Measurements from ENCODE around the gene FUT8. TPM values are rescaled to one million over a fixed set of nuclear protein-coding genes. Genes with fewer than 3 reads are reported as not detected.

FUT8 gene
- total RNA-seq, 1 donor from 2014 or later: 7.8 TPM

- intact Hi-C loops (cut with micrococcal nuclease): no loop called here
- no peak for TF ChIP-seq CTCF (IDR thresholded peaks at IDR 0.05; ENCODE audit: borderline replicate concordance)
- peaks cover 5% of the 10 kb centered on the region for H3K36me3 ChIP-seq
- no peak for DNase-seq
- H3K27ac ChIP-seq (replicated peaks): no peak overlapping the region
- no peaks in the 10 kb centered on the region for H3K27me3 ChIP-seq (ENCODE audit: low read depth)
- no peaks in the 10 kb centered on the region for H3K9me3 ChIP-seq (replicated peaks)
- no peak overlapping the region for H3K4me3 ChIP-seq
- H3K4me1 ChIP-seq: no peaks in the 10 kb centered on the region
Measured at GRCh38 chr14:65613131-65613650, 200.7 kb downstream of the FUT8 start.

- H3K27ac ChIP-seq (replicated peaks): no peak overlapping the region
- no peak for DNase-seq
- no peaks in the 10 kb centered on the region for H3K4me1 ChIP-seq
- H3K36me3 ChIP-seq: peaks cover 5% of the 10 kb centered on the region
- no peak overlapping the region for H3K4me3 ChIP-seq
- no peaks in the 10 kb centered on the region for H3K9me3 ChIP-seq (replicated peaks)
- no peak for TF ChIP-seq CTCF (IDR thresholded peaks at IDR 0.05; ENCODE audit: borderline replicate concordance)
- intact Hi-C loops (cut with micrococcal nuclease): no loop called here
- no peaks in the 10 kb centered on the region for H3K27me3 ChIP-seq (ENCODE audit: low read depth)
Measured at GRCh38 chr14:65618996-65619395, 206.5 kb downstream of the FUT8 start.

- Histone ChIP-seq H3K36me3 (peaks cover 5% of the 10 kb centered on the region), H3K4me1 (peaks cover under 1% of the 10 kb centered on the region), H3K9me3 (replicated peaks) (no peaks in the 10 kb centered on the region), H3K27me3 (ENCODE audit: low read depth) (no peaks in the 10 kb centered on the region), H3K4me3 (no peak overlapping the region), H3K27ac (replicated peaks) (no peak overlapping the region)
- intact Hi-C loops (cut with micrococcal nuclease): no loop called here
- TF ChIP-seq CTCF (IDR thresholded peaks at IDR 0.05; ENCODE audit: borderline replicate concordance): no peak
- DNase-seq: no peak
Measured at GRCh38 chr14:65620195-65620594, 207.7 kb downstream of the FUT8 start.

DNA sequence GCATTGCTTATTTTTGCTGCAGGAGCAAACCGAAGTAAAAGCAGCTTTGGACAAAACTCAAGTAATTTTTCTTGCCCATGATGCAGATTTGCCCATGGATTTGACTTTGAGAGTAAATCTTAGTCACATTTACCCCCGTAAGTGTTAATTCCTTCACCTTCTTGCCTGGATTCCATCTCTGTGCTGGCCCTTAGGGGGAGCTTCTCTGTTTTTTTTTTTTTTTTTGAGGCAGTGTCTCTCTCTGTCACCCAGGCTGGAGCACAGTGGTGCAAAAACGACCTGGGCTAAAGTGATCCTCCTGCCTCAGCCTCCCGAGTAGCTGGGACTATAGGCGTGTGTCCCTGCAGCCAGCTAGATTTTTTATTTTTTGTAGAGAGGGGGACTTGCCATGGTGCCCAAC lies 210.2 kb downstream of the FUT8 start:
- Histone ChIP-seq H3K27me3 (ENCODE audit: low read depth) (no peaks in the 10 kb centered on the region), H3K27ac (replicated peaks) (no peak overlapping the region), H3K36me3 (no peaks in the 10 kb centered on the region), H3K4me3 (no peak overlapping the region), H3K9me3 (replicated peaks) (no peaks in the 10 kb centered on the region), H3K4me1 (peaks cover 5% of the 10 kb centered on the region)
- TF ChIP-seq CTCF (IDR thresholded peaks at IDR 0.05; ENCODE audit: borderline replicate concordance): no peak
- intact Hi-C loops (cut with micrococcal nuclease): no loop called here
- no peak for DNase-seq

DNA sequence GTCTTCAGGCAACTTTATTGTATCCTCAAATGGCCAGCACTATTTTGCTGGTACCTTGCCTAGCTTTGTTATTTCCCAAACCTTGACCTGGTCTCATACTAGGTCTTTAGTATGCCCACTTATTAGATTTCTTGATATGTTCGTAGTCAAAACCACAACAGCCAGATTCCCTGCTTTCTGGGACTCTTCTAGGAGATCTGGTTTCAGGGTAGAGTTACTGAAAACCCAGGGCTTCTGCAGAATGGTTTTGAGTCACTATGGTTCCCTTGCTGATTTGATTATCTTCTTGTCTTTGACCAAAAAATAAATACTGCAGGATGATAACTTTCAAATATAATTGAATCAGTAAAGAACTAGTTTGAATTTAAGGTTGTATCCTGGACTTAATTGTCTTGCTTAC lies 211.2 kb downstream of the FUT8 start:
- no peaks in the 10 kb centered on the region for H3K27me3 ChIP-seq (ENCODE audit: low read depth)
- no peak overlapping the region for H3K27ac ChIP-seq (replicated peaks)
- intact Hi-C loops (cut with micrococcal nuclease): no loop called here
- H3K36me3 ChIP-seq: no peaks in the 10 kb centered on the region
- DNase-seq: no peak
- no peaks in the 10 kb centered on the region for H3K9me3 ChIP-seq (replicated peaks)
- no peak overlapping the region for H3K4me3 ChIP-seq
- no peak for TF ChIP-seq CTCF (IDR thresholded peaks at IDR 0.05; ENCODE audit: borderline replicate concordance)
- H3K4me1 ChIP-seq: peaks cover 5% of the 10 kb centered on the region
